GM12878 (cell line): ENCODE measurements around the gene NCF2. TPM values are rescaled to one million over a fixed set of nuclear protein-coding genes. Genes with fewer than 3 reads are reported as not detected.

Source experiments
- CHD4 ChIP-seq: fragments of 200-600 bp; sonication (generic); IDR thresholded peaks from 2 replicates; pipeline ENCODE4 v1.6.1; 2016; ENCODE audit warnings: mild to moderate bottlenecking
- CUX1 ChIP-seq: IDR thresholded peaks from 2 replicates; pipeline ENCODE4 v1.6.1; 2012; ENCODE audit warnings: improper control_type of control experiment, low read depth, low read length; ENCODE audit not compliant: insufficient replicate concordance
- E4F1 ChIP-seq: fragments of 450-650 bp; IDR thresholded peaks from 2 replicates; pipeline ENCODE4 v1.6.1; 2018; ENCODE audit warnings: borderline replicate concordance, mild to moderate bottlenecking; ENCODE audit not compliant: partially characterized antibody
- EGR1 ChIP-seq, 2 experiments: IDR thresholded peaks; 1 replicate in 1 of 2; 2 replicates in 1 of 2; pipeline ENCODE4 v1.6.1; 2011 to 2012; ENCODE audit warnings: low read depth in 2 of 2, low read length in 2 of 2, borderline replicate concordance in 1 of 2, mild to moderate bottlenecking in 1 of 2, moderate library complexity in 1 of 2
- ESRRA ChIP-seq: IDR thresholded peaks from 2 replicates; pipeline ENCODE4 v1.6.1; 2012; ENCODE audit warnings: mild to moderate bottlenecking, low read length, improper control_type of control experiment
- FOXK2 ChIP-seq: fragments of 450-650 bp; IDR thresholded peaks from 2 replicates; pipeline ENCODE4 v1.6.1; 2017; ENCODE audit warnings: mild to moderate bottlenecking, moderate library complexity
- MXI1 ChIP-seq: fragments of 150-350 bp; IDR thresholded peaks from 2 replicates; pipeline ENCODE4 v1.6.1; 2011; ENCODE audit warnings: low read depth, mild to moderate bottlenecking, inconsistent platforms, low read length, improper control_type of control experiment
- MYB ChIP-seq: fragments of 150-350 bp; IDR thresholded peaks from 2 replicates; pipeline ENCODE4 v1.6.1; 2014; ENCODE audit warnings: mild to moderate bottlenecking, low read depth, low read length, borderline replicate concordance
- NR2C2 ChIP-seq: IDR thresholded peaks from 2 replicates; pipeline ENCODE4 v1.6.1; 2011; ENCODE audit warnings: borderline replicate concordance, low read depth; ENCODE audit not compliant: control insufficient read depth, insufficient read length
- SMARCA5 ChIP-seq: fragments of 450-650 bp; IDR thresholded peaks from 2 replicates; pipeline ENCODE4 v1.6.1; 2017; ENCODE audit warnings: mild to moderate bottlenecking
- SMC3 ChIP-seq: IDR thresholded peaks from 2 replicates; pipeline ENCODE4 v1.6.1; 2011; ENCODE audit warnings: low read length, improper control_type of control experiment, borderline replicate concordance
- SRF ChIP-seq, 2 experiments: IDR thresholded peaks; 2 replicates each; pipeline ENCODE4 v1.6.1; 2011; ENCODE audit warnings: low read depth in 2 of 2, low read length in 2 of 2, mild to moderate bottlenecking in 1 of 2, moderate library complexity in 1 of 2
- TBL1XR1 ChIP-seq: IDR thresholded peaks from 2 replicates; pipeline ENCODE4 v1.6.1; 2012; ENCODE audit warnings: low read depth, low read length, improper control_type of control experiment
- ZBTB33 ChIP-seq: fragments of 450-650 bp; IDR thresholded peaks from 2 replicates; pipeline ENCODE4 v1.6.1; 2017; ENCODE audit warnings: mild to moderate bottlenecking
- ZNF622 ChIP-seq: fragments of 450-650 bp; IDR thresholded peaks from 2 replicates; pipeline ENCODE4 v1.6.1; 2017; ENCODE audit warnings: mild to moderate bottlenecking, inconsistent platforms
- ZSCAN29 ChIP-seq: fragments of 450-650 bp; IDR thresholded peaks from 2 replicates; pipeline ENCODE4 v1.6.1; 2017; ENCODE audit warnings: mild to moderate bottlenecking, moderate library complexity
- polyA plus RNA-seq, 11 experiments: library from polyadenylated mRNA; depleted of rRNA in 4 of 11; unstranded in 6 of 11; stranded (reverse) in 5 of 11; fragments of >200 nt; fragmentation: Nextera tagmentation in 4 of 11; fragmentation: Illumina TruSeq in 1 of 11; extraction: Ambion mirVana in 4 of 11; extraction: Trizol in 1 of 11; gene quantifications; 1 replicate in 1 of 11; 2 replicates in 10 of 11; pipeline versions ENCODE4 v1.2.1 to v1.2.3, GENCODE V29; 2011 to 2016; ENCODE audit warnings: inconsistent platforms in 2 of 11, missing spikeins in 2 of 11, low read depth in 1 of 11
- total RNA-seq, 4 experiments: library from RNA; depleted of rRNA in 3 of 4; stranded (reverse); fragments of >200 nt in 3 of 4; fragmentation: Illumina TruSeq in 1 of 4; extraction: Trizol in 1 of 4; gene quantifications; 2 replicates each; pipeline versions ENCODE4 v1.2.1 to v1.2.3, GENCODE V29; 2013 to 2021
- TF ChIP-seq, protein P1 (sequence below): IDR thresholded peaks from 2 replicates; pipeline ENCODE4 v1.6.1; 2012; ENCODE audit warnings: low read depth, low read length, improper control_type of control experiment

Gene NCF2
- total and polyA plus RNA-seq, 10 of the 15 experiments (the other 5 are each of a cell fraction or from before 2014, with no cell fraction given), result 31.4 to 256 (median 77.1) TPM

DNA sequence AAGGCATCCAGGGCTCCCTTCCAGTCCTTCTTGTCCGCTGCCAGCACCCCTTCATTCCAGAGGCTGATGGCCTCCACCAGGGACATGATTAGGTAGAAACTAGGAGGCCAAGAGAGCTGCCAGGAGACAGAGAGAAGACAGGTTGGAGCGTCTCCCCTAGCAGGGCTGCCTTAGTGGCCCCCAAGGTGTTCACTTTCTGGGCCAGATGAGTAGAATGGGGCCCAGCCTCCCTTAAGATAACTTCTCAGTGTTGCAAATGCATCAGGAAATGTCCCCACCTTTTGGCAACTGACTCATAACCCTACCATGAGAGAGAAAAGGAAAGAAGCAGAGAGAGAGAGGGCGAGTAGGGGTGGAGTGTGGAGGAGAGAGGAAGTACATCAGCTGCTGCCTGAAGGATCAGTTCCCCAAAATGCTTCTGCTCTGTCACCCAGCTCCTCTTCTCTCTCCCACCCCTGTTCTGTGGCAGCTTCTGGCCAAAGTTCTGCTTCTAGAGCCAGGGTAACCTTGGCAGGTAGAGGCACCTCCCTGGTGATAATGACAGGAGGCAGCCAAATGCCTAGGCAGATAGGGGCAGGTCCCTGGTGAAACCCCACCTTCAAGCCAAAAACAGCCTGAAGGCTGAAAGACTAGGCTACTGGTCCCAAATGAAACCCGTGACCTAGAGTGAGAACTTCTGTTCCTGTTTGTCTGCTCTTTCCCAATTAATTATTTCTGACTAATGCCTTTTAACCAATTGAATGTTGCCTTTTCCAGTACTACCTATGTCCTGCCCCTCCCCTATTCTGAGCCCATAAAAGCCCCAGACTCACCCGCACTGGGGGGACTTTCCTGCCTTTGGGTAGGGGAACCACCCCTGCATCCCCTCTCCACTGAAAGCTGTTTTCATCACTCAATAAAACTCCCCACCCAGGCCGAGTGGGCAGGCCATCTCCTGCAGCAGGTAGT, at the start of gene NCF2 (continued):
- peak; percentile 59; the same call in 1 of the 2 replicates for TF ChIP-seq SMARCA5
- TF ChIP-seq NR2C2, result no peak
- TF ChIP-seq MXI1, result no peak; the same call in 1 of the 2 replicates
- TF ChIP-seq ZSCAN29, result no peak
- TF ChIP-seq CUX1, result no peak
- TF ChIP-seq CHD4, result no peak
- TF ChIP-seq SMC3, result peak; percentile 9; the same call in 1 of the 2 replicates
- no peak for TF ChIP-seq ESRRA
- peak in 1 of 2 experiments; percentile 87; a peak in 2 of 3 replicates for TF ChIP-seq EGR1 (IDR thresholded peaks at IDR 0.05; ENCODE audit: borderline replicate concordance in 1 of 2, low read depth in 2 of 2, low read length in 2 of 2)
- peak in 1 of 2 experiments; percentile 81; a peak in 2 of 4 replicates for TF ChIP-seq SRF (IDR thresholded peaks at IDR 0.05; ENCODE audit: low read depth in 2 of 2, low read length in 2 of 2)
- peak; percentile 64 for TF ChIP-seq E4F1
- TF ChIP-seq FOXK2, result no peak
- no peak for TF ChIP-seq MYB
- TF ChIP-seq ZBTB33, result no peak
- TF ChIP-seq, protein P1, sequence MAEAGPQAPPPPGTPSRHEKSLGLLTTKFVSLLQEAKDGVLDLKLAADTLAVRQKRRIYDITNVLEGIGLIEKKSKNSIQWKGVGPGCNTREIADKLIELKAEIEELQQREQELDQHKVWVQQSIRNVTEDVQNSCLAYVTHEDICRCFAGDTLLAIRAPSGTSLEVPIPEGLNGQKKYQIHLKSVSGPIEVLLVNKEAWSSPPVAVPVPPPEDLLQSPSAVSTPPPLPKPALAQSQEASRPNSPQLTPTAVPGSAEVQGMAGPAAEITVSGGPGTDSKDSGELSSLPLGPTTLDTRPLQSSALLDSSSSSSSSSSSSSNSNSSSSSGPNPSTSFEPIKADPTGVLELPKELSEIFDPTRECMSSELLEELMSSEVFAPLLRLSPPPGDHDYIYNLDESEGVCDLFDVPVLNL, result no peak
- no peak for TF ChIP-seq ZNF622
- peak; percentile 63; the same call in 1 of the 2 replicates for TF ChIP-seq TBL1XR1
